Measurements from ENCODE around the gene MALSU1. TPM values are rescaled to one million over a fixed set of nuclear protein-coding genes. Genes with fewer than 3 reads are reported as not detected.

Gene MALSU1
- total RNA-seq, 1 donor from 2014 or later: 22.4 TPM

DNA sequence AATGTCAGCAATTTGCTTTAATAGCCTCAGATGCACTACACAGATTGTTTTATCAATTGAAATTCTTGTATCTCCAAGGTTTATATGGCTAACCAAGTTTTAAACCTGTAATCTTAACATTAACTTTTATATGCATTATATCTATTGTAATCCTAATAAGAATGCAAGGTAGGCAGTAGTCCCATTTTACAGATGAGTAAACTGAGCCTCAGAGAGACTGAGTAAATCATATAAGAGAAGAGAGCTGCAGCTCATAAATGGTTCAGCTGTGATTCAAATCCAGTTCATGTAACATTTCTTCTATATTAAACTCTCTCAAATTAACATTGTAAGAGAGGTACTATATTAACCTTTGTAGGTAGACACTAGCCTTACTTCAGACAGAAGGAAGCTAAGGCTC is 44.0 kb downstream of the MALSU1 start:
- no peak for DNase-seq (ENCODE audit: low spot score in 2 of 2)
- TF ChIP-seq, protein P1, sequence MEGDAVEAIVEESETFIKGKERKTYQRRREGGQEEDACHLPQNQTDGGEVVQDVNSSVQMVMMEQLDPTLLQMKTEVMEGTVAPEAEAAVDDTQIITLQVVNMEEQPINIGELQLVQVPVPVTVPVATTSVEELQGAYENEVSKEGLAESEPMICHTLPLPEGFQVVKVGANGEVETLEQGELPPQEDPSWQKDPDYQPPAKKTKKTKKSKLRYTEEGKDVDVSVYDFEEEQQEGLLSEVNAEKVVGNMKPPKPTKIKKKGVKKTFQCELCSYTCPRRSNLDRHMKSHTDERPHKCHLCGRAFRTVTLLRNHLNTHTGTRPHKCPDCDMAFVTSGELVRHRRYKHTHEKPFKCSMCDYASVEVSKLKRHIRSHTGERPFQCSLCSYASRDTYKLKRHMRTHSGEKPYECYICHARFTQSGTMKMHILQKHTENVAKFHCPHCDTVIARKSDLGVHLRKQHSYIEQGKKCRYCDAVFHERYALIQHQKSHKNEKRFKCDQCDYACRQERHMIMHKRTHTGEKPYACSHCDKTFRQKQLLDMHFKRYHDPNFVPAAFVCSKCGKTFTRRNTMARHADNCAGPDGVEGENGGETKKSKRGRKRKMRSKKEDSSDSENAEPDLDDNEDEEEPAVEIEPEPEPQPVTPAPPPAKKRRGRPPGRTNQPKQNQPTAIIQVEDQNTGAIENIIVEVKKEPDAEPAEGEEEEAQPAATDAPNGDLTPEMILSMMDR (IDR thresholded peaks at IDR 0.05): no peak
- H3K4me1 ChIP-seq: no peaks in the 10 kb centered on the region
- no peaks in the 10 kb centered on the region for H3K27me3 ChIP-seq
- H3K36me3 ChIP-seq: no peaks in the 10 kb centered on the region
- H3K4me3 ChIP-seq: no peak overlapping the region
- intact Hi-C loops (cut with DNase I): no loop called here
- H3K27ac ChIP-seq: no peak overlapping the region
- H3K9me3 ChIP-seq: no peaks in the 10 kb centered on the region

DNA sequence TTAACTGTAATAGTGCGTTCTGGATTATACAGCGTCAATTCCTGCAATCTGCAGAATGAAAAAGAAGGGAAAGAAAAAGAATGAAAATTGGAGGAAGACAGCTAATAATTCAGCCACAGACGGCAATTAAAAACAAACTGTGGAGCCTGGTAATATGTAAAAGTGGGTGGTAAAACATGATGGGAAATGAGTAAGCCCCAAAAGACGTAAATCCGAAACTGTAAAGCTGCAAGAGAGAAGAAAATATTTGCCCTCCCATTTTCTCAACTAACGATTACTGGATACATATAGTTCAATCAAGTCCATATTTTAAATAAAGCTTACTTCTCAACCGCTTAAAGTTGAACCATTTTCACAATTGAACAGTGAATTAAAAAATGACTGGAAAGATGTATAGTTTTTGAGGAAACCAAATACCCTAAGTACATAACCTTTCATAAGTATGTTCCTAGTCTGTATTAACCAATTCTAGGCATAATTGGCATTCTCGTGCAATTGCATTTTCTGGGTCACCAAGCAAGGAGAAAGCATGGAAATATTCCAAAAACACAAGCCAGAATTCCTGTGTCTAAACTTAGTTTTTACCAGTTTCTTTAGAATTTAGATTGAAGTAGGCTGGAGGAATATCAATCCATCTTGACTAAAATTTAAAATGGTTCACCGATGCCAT is 44.8 kb downstream of the MALSU1 start:
- no peaks in the 10 kb centered on the region for H3K27me3 ChIP-seq
- H3K4me1 ChIP-seq: no peaks in the 10 kb centered on the region
- no peaks in the 10 kb centered on the region for H3K36me3 ChIP-seq
- no peak overlapping the region for H3K27ac ChIP-seq
- no peaks in the 10 kb centered on the region for H3K9me3 ChIP-seq
- TF ChIP-seq, protein P1 (IDR thresholded peaks at IDR 0.05): no peak
- H3K4me3 ChIP-seq: no peak overlapping the region
- intact Hi-C loops (cut with DNase I): no loop called here
- DNase-seq (ENCODE audit: low spot score in 2 of 2): no peak

- no peaks in the 10 kb centered on the region for H3K9me3 ChIP-seq
- H3K36me3 ChIP-seq: no peaks in the 10 kb centered on the region
- no peak overlapping the region for H3K27ac ChIP-seq
- H3K27me3 ChIP-seq: no peaks in the 10 kb centered on the region
- TF ChIP-seq, protein P1 (IDR thresholded peaks at IDR 0.05): no peak
- intact Hi-C loops (cut with DNase I): no loop called here
- H3K4me1 ChIP-seq: no peaks in the 10 kb centered on the region
- H3K4me3 ChIP-seq: no peak overlapping the region
- no peak for DNase-seq (ENCODE audit: low spot score in 2 of 2)
Observed at GRCh38 chr7:23345601-23346000, 46.5 kb downstream of the MALSU1 start.

GRCh38 chr7:23346316-23346715 is 47.2 kb downstream of the MALSU1 start:
- Histone ChIP-seq H3K27ac (no peak overlapping the region), H3K4me3 (no peak overlapping the region), H3K4me1 (no peaks in the 10 kb centered on the region), H3K27me3 (no peaks in the 10 kb centered on the region), H3K36me3 (no peaks in the 10 kb centered on the region), H3K9me3 (no peaks in the 10 kb centered on the region)
- DNase-seq (ENCODE audit: low spot score in 2 of 2): no peak
- intact Hi-C loops (cut with DNase I): no loop called here
- TF ChIP-seq, protein P1 (IDR thresholded peaks at IDR 0.05): no peak

- intact Hi-C loops (cut with DNase I): no loop called here
- Histone ChIP-seq H3K9me3 (no peaks in the 10 kb centered on the region), H3K27ac (no peak overlapping the region), H3K36me3 (no peaks in the 10 kb centered on the region), H3K4me3 (no peak overlapping the region), H3K4me1 (no peaks in the 10 kb centered on the region), H3K27me3 (no peaks in the 10 kb centered on the region)
- TF ChIP-seq, protein P1 (IDR thresholded peaks at IDR 0.05): no peak
- no peak for DNase-seq (ENCODE audit: low spot score in 2 of 2)
Observed at GRCh38 chr7:23347033-23347681, 48.0 kb downstream of the MALSU1 start.
